Urothelium cell line (cell line): ENCODE measurements around the gene SKIC8.
A peak's percentile ranks its signal among the peaks of the same experiment; 100 is the strongest.

Source experiments
- DNase-seq: peaks from one replicate; pipeline ENCODE4 v3.0.0; 2011; ENCODE audit warnings: low spot score, mixed read lengths
- FAIRE-seq: peaks from 2 replicates; lab custom pipeline; 2011; peaks lifted over from hg19 to GRCh38; lab: Jason Lieb, UNC

Gene SKIC8

GRCh38 chr15:78299101-78299930 is at the start of gene SKIC8:
Gene SKIC8, minus strand, starts transcription at chr15:78299609. Its CDS starts 3,923 bp downstream, at chr15:78295686.
- FAIRE-seq, result peak; percentile 92
- peak; percentile 97 for DNase-seq

DNA sequence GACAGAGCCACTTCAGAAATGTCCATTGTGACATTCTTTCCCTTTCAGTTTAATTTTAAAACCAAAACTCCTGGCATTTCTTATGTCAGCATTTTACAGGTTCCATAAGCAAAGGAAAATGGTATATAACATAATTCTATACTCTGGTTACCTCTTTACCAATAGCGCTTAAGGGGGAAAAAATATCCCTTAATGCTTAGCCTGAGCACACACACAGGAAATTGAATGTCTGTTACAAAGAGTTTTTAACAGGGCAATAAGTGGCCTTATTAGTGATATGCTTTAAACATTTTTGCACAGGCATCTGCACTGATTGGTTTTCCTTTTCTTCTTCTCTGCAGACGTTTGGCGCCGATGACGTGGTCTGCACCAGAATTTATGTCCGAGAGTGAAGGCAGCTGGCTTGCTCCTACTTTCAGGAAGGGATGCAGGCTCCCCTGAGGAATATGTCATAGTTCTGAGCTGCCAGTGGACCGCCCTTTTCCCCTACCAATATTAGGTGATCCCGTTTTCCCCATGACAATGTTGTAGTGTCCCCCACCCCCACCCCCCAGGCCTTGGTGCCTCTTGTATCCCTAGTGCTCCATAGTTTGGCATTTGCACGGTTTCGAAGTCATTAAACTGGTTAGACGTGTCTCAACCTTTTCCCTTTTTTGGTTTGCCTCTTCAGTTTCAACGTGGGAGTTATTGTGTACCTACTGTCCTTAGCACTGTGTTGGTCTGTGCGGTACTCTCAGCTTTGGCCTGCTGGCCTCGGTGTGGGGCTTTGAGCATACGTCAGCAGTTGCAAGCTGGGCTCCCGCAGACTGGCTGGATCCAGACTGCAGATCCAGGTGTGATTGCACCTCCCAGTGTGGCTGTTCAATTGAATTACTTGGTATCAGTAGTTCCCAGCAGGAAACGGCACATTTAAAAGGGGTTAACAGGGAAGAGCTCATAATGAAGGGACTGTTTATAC is 48.5 kb upstream of the SKIC8 start:
- DNase-seq, result no peak
- no peak for FAIRE-seq

DNA sequence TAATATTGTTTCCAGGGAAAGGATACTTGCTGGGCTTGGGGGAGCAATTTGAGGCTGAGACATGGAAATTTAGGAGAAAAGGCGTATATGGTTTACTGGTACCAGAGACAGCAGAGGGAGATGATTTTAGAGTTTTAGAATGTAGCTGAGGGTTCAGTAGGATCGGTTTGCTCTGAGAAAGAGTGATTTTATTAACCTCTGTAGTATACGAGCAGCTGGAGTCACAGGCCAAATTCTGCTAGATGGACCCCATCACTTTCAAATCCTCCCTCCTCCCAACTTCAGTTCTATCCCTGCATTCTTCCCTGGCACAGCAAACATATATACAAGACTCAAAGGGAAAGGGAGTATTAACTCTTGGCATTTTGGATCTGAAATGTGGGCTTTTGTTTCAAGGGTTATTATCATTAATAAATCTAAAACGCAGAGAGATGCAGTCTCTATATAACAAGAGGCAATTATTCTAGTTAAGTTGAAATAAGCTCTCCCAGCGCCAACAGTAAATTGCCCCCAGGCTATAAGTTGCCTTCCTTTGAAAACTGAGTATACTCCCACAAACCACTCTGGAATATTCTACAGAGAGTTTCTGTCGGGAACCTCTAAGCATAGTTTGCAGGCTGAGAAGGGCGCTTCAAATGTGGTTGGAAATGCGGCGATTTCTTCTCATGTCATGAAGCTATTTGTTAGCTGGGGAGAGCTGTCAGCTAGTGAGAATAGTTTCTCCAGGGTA is 46.2 kb upstream of the SKIC8 start:
- FAIRE-seq (no peak), DNase-seq (no peak)

DNA sequence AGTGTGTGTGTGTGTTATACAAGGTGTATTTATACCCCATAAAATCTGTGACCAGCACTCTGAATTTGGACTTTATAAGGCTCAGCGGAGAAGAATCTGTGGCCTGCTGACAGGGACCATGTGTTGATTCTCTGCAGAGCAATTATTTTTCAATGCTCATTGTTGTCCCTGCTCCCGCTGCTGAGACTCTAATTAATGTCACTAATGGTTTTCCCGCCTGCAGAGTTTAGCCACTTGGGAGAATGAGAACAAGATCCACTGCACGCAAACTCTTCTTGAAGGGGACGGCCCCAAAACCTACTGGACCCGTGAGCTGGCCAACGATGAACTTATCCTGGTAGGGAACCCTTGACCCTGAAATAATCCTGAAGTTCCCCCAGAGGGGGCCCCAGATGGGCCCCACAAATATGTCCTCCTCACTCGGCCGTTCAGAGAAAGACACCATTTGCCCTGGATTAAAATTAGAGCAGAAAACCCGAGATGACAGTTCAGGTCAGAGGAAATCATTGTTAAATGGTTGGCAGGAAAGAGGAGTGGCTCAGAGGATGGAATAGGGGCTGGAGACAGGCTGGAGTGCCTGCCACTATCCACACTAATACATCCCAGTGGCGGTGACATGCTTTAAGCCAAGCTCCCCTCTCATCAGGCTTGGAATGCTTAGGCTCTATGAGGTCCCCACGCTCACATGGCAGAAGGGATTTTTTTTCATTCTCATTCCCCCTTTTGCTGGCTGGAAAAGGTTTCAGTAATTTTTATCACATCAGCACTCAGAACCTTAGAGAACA is 44.1 kb upstream of the SKIC8 start:
- FAIRE-seq, result no peak
- no peak for DNase-seq

- no peak for FAIRE-seq
- no peak for DNase-seq
These were observed 42.6 kb upstream of the SKIC8 start for GRCh38 chr15:78342021-78342420.

DNA sequence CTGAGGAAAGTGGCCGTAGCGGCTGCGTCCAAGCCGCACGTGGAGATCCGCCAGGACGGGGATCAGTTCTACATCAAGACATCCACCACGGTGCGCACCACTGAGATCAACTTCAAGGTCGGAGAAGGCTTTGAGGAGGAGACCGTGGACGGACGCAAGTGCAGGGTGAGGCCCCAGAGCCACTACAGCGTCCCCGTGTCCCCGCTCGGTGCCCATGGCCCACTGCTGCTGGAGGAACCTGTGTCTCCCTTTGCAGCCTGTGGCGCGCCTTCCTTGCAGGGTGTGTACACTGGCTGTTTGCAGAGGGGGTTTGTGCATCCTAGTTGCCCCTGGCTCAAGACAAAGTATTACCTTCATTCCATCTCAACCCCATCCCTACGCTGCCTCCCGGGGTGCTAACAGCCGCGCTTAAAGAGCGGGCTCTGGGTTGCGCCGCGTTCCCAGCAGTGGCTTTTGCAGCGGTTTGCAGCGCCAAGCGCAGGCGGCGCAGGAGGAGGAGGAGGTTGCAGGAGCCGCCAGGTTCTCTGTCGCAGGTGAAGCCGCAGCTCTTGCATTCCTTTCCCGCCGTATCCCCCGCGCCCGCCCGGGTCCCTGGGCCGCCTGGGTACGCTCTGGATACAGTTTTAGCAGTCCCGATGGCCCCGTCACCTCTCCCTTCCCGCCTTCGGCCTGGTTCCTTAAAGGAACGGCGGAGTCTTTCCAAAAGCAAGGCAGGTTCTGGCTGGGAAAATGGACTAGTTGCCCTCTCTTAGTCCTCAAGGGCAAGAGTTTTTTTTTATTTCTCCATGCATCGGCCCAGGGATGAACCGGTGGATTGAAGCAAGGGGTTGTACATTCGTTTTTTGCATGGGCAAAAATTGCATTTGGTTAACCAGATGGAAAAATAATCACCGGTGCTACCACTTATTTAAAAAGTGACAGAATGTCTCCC is 41.9 kb upstream of the SKIC8 start:
- DNase-seq, result no peak

DNA sequence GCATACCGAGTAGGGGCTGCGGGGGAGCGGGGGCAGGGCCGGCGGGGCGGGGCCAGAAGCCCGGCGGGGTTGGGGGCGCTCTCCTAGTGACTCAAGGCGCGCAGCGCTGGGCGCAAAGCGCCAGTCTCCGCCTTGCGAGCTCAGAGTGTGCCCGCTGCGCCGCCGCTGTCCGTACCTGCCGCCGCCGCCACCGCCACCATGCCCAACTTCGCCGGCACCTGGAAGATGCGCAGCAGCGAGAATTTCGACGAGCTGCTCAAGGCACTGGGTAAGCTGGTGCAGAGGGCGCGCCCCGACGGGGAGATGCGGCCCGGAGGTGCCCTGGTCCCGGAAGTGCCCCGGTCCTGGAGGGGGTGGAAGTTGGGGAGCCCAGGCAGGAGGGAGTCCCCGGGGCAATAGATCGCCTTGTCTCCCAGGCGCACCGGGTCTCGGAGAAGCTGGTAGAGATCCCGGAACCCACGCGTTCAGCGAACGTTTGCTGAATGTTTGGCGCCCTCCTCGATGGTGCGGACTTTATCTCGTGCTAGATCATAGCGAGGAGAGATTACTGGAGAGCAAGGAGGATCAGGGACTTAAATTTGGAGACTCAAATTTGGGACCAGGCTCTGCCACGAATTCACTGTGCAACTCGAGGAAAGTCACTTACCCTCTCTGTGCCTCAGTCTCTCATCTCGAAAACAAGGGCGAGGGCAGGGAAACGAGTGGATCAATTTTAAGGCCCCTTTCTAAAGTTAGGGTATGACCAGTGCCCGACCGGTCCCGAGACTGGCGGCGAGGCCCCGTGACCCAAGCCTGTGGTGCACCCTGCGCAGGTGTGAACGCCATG is 41.0 kb upstream of the SKIC8 start, which contains the start of gene CRABP1:
CRABP1 (plus strand) TSS at position 123 of the 826 bp plus-strand sequence; CDS start at position 199, 76 bp downstream.
- FAIRE-seq (no peak), DNase-seq (no peak)

More for the DNA sequence above, 41.9 kb upstream of the SKIC8 start:
- no peak for FAIRE-seq

DNA sequence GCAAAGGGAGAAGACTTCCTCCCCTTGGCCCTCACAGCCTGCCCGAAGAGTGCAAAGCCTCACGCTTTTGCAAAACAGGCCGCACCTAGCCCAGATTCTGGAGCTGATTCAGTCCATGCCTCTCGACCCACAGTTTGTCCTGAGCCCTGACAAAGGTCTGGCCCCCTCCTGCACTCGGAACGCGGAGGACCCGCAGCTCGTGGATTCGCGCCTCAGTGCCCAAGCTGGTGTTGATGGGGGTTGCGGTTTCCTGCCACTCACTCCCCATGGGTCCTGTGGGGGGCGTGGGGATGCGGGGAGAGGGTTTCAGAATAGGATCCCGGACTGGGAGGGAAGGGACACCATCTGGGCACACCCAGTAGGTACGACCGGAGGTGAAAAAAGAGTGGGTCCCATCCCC is 40.1 kb upstream of the SKIC8 start:
- DNase-seq (no peak), FAIRE-seq (no peak)

DNA sequence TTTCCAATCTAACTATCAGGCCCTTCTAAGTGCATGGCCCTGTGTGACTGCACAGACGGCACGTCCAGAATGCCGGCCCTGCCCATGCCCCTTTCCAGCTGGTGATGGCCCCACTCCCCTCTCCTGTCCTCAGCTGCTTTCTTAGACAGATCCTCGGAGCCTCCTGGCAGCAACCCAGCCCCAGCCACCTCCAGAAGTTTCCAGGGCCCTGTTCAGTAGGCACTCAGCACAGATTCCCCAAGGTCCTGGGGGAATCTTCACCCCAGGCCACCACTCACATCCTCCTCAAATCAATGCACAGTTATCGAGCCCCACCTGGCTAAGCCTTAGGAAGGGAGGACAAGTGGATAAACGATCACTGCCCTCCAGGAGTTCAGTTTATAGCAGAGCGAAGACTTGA is 39.4 kb upstream of the SKIC8 start:
- DNase-seq (no peak), FAIRE-seq (no peak)

GRCh38 chr15:78335985-78336384 is 36.6 kb upstream of the SKIC8 start:
- DNase-seq (no peak), FAIRE-seq (no peak)

GRCh38 chr15:78334845-78335244 is 35.4 kb upstream of the SKIC8 start:
- no peak for DNase-seq
- no peak for FAIRE-seq

DNA sequence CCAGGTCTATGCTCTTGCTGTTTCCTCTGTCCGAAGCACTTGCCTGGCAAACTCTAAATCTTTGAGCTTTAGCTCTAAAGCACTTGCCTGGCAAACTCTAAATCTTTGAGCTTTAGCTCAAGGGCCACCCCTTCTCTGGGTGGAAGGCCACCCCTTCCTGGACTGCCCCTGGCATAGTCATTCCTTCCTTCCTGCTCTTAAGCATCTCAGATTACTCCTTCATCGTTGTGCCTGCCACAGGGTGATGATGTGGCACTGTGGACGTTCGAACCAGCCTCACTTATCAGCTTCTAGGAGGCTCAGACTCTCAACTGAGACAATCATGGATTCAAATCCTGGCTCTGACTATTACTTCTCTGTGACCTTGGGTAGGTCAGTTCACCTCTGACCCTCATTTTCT is 30.2 kb upstream of the SKIC8 start:
- DNase-seq (no peak), FAIRE-seq (no peak)

DNA sequence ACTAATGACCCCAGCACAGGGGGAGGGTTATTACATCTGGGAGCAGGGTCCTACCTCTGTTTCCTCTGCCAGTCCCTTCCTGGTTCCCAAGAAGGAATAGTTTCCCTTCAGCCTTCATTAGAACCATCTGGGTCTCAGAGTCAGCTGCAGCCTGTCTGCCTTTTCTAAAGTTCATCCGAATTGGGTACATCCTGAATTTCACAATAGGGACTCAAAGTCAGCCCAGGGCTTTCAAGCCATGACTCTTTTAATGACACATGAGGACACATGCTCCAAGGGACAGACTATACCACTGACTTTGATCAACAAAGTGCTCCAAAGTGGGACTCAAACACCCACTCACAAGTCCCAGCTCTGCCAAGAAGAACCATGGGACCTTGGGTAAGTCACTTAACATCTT is 28.1 kb upstream of the SKIC8 start:
- FAIRE-seq (no peak), DNase-seq (no peak)

GRCh38 chr15:78325092-78325843 is 25.9 kb upstream of the SKIC8 start:
- FAIRE-seq (peak; percentile 58), DNase-seq (peak; percentile 35)

- no peak for FAIRE-seq
- no peak for DNase-seq
These were observed 24.7 kb upstream of the SKIC8 start for GRCh38 chr15:78324144-78324543.

- FAIRE-seq (no peak), DNase-seq (no peak)
These were observed 24.3 kb upstream of the SKIC8 start for GRCh38 chr15:78323693-78324092.

- no peak for FAIRE-seq
- DNase-seq, result no peak
These were observed 23.5 kb upstream of the SKIC8 start for GRCh38 chr15:78322724-78323521.
